ENCODE data around the gene ZDHHC14. TPM values are rescaled to one million over a fixed set of nuclear protein-coding genes. Genes with fewer than 3 reads are reported as not detected.
A peak's percentile ranks its signal among the peaks of the same experiment; 100 is the strongest.
"Not testable (repeated sequence)": the region's sequence is repeated elsewhere in the genome, so short reads cannot be mapped to it uniquely, and the experiment has no call there.

ZDHHC14 gene
- total RNA-seq, 2 donors from 2014 or later, result 2.1 to 2.2 TPM

GRCh38 chr6:157707576-157707975 is 326.6 kb downstream of the ZDHHC14 start:
- H3K4me3 Mint-ChIP-seq, result no peak overlapping the region
- H3K4me1 Mint-ChIP-seq, result no peaks in the 10 kb centered on the region
- no peaks in the 10 kb centered on the region for H3K9me3 Mint-ChIP-seq
- no peaks in the 10 kb centered on the region for H3K27me3 Mint-ChIP-seq
- H3K36me3 Mint-ChIP-seq (ENCODE audit: low read depth), result no peaks in the 10 kb centered on the region
- H3K27ac Mint-ChIP-seq, result no peak overlapping the region
- ATAC-seq (replicated peaks), result no peak

- ATAC-seq (replicated peaks), result no peak
- Mint-ChIP-seq H3K4me3 (no peak overlapping the region), H3K27ac (no peak overlapping the region), H3K36me3 (ENCODE audit: low read depth) (no peaks in the 10 kb centered on the region), H3K4me1 (no peaks in the 10 kb centered on the region), H3K9me3 (no peaks in the 10 kb centered on the region), H3K27me3 (no peaks in the 10 kb centered on the region)
Observed at GRCh38 chr6:157708239-157708638, 327.2 kb downstream of the ZDHHC14 start.

- no peaks in the 10 kb centered on the region for H3K9me3 Mint-ChIP-seq
- no peak for ATAC-seq (replicated peaks)
- no peaks in the 10 kb centered on the region for H3K36me3 Mint-ChIP-seq (ENCODE audit: low read depth)
- no peak overlapping the region for H3K27ac Mint-ChIP-seq
- H3K27me3 Mint-ChIP-seq, result no peaks in the 10 kb centered on the region
- H3K4me1 Mint-ChIP-seq, result no peaks in the 10 kb centered on the region
- H3K4me3 Mint-ChIP-seq, result no peak overlapping the region
Observed at GRCh38 chr6:157708933-157709332, 327.9 kb downstream of the ZDHHC14 start.

- no peaks in the 10 kb centered on the region for H3K9me3 Mint-ChIP-seq
Observed at GRCh38 chr6:157709555-157709954, 328.6 kb downstream of the ZDHHC14 start.

GRCh38 chr6:157710604-157711003 is 329.6 kb downstream of the ZDHHC14 start:
- no peak overlapping the region for H3K27ac Mint-ChIP-seq
- H3K36me3 Mint-ChIP-seq (ENCODE audit: low read depth), result no peaks in the 10 kb centered on the region
- no peak overlapping the region for H3K4me3 Mint-ChIP-seq
- H3K27me3 Mint-ChIP-seq, result no peaks in the 10 kb centered on the region
- no peaks in the 10 kb centered on the region for H3K4me1 Mint-ChIP-seq
- peak; percentile 14 for ATAC-seq (replicated peaks)
- H3K9me3 Mint-ChIP-seq, result no peaks in the 10 kb centered on the region

More at GRCh38 chr6:157709555-157709954, 328.6 kb downstream of the ZDHHC14 start:
- Mint-ChIP-seq H3K4me1 (no peaks in the 10 kb centered on the region), H3K27ac (no peak overlapping the region), H3K36me3 (ENCODE audit: low read depth) (no peaks in the 10 kb centered on the region), H3K27me3 (no peaks in the 10 kb centered on the region), H3K4me3 (no peak overlapping the region)
- ATAC-seq (replicated peaks), result no peak

DNA sequence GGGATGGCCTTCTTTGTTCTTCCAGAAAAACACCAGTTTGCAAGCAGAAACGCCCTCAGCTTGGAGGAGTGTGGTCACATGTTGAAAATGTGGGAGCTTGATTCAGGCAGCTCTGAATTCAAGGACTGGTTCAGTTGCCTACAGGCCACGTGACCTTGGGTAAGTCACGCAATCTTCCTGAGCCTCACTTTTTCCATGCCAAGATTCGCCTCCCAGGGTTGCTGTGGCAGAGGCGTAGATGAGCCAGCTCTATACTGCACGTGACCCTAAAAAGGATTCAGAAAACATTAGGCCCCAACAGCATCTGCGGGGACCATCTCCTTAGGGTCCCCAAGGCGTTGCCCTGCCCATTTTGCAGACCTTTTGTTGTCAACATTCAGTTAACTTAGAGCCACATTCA is 330.1 kb downstream of the ZDHHC14 start:
- Mint-ChIP-seq H3K36me3 (ENCODE audit: low read depth) (no peaks in the 10 kb centered on the region), H3K9me3 (no peaks in the 10 kb centered on the region), H3K4me3 (no peak overlapping the region), H3K4me1 (no peaks in the 10 kb centered on the region), H3K27me3 (no peaks in the 10 kb centered on the region), H3K27ac (no peak overlapping the region)
- ATAC-seq (replicated peaks), result peak; percentile 52

- no peaks in the 10 kb centered on the region for H3K4me1 Mint-ChIP-seq
Observed at GRCh38 chr6:157712585-157713295, 331.8 kb downstream of the ZDHHC14 start.

GRCh38 chr6:157713451-157714152 is 332.6 kb downstream of the ZDHHC14 start:
- Mint-ChIP-seq H3K36me3 (ENCODE audit: low read depth) (no peaks in the 10 kb centered on the region), H3K27ac (no peak overlapping the region), H3K4me1 (no peaks in the 10 kb centered on the region), H3K27me3 (no peaks in the 10 kb centered on the region), H3K4me3 (no peak overlapping the region), H3K9me3 (no peaks in the 10 kb centered on the region)
- no peak for ATAC-seq (replicated peaks)

More at GRCh38 chr6:157712585-157713295, 331.8 kb downstream of the ZDHHC14 start:
- H3K27ac Mint-ChIP-seq, result no peak overlapping the region
- H3K9me3 Mint-ChIP-seq, result no peaks in the 10 kb centered on the region
- H3K27me3 Mint-ChIP-seq, result no peaks in the 10 kb centered on the region
- H3K36me3 Mint-ChIP-seq (ENCODE audit: low read depth), result no peaks in the 10 kb centered on the region
- ATAC-seq (replicated peaks), result no peak
- no peak overlapping the region for H3K4me3 Mint-ChIP-seq

DNA sequence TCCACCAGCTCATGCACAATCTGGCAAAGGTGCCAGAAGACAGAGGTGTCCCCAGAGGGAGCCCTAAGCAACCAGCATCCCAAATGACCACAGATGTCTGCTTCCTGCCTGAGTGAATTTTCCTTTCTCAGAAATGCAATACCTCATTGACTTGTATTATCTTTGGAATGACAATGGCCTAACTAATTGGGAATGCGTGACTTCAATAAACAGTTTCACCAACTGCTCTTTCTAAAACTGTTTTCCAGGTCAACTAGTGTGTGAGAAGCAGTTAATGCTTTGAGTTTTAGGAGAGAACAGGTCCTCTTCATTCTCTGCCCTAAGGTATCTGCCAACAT is 333.1 kb downstream of the ZDHHC14 start:
- no peaks in the 10 kb centered on the region for H3K36me3 Mint-ChIP-seq (ENCODE audit: low read depth)
- no peak overlapping the region for H3K4me3 Mint-ChIP-seq
- H3K27me3 Mint-ChIP-seq, result no peaks in the 10 kb centered on the region

GRCh38 chr6:157715728-157716164 is 334.8 kb downstream of the ZDHHC14 start:
- no peaks in the 10 kb centered on the region for H3K36me3 Mint-ChIP-seq (ENCODE audit: low read depth)
- H3K27ac Mint-ChIP-seq, result no peak overlapping the region
- H3K27me3 Mint-ChIP-seq, result no peaks in the 10 kb centered on the region
- H3K9me3 Mint-ChIP-seq, result no peaks in the 10 kb centered on the region
- no peak for ATAC-seq (replicated peaks)
- H3K4me3 Mint-ChIP-seq, result no peak overlapping the region
- H3K4me1 Mint-ChIP-seq, result no peaks in the 10 kb centered on the region

More for the DNA sequence above, 333.1 kb downstream of the ZDHHC14 start:
- no peaks in the 10 kb centered on the region for H3K9me3 Mint-ChIP-seq
- ATAC-seq (replicated peaks), result no peak
- no peaks in the 10 kb centered on the region for H3K4me1 Mint-ChIP-seq
- H3K27ac Mint-ChIP-seq, result no peak overlapping the region

GRCh38 chr6:157716251-157716995 is 335.4 kb downstream of the ZDHHC14 start:
- H3K27ac Mint-ChIP-seq, result no peak overlapping the region
- ATAC-seq (replicated peaks), result no peak
- no peaks in the 10 kb centered on the region for H3K27me3 Mint-ChIP-seq
- H3K4me3 Mint-ChIP-seq, result no peak overlapping the region
- H3K4me1 Mint-ChIP-seq, result no peaks in the 10 kb centered on the region
- H3K9me3 Mint-ChIP-seq, result no peaks in the 10 kb centered on the region
- H3K36me3 Mint-ChIP-seq (ENCODE audit: low read depth), result no peaks in the 10 kb centered on the region

GRCh38 chr6:157717340-157717748 is 336.4 kb downstream of the ZDHHC14 start:
- H3K9me3 Mint-ChIP-seq, result no peaks in the 10 kb centered on the region
- H3K27ac Mint-ChIP-seq, result no peak overlapping the region
- no peak for ATAC-seq (replicated peaks)

GRCh38 chr6:157718503-157719187 is 337.7 kb downstream of the ZDHHC14 start:
- Mint-ChIP-seq H3K4me1 (no peaks in the 10 kb centered on the region), H3K27ac (no peak overlapping the region), H3K27me3 (peaks cover 4% of the 10 kb centered on the region), H3K9me3 (no peaks in the 10 kb centered on the region), H3K4me3 (no peak overlapping the region), H3K36me3 (ENCODE audit: low read depth) (no peaks in the 10 kb centered on the region)
- ATAC-seq (replicated peaks), result no peak

More at GRCh38 chr6:157717340-157717748, 336.4 kb downstream of the ZDHHC14 start:
- no peaks in the 10 kb centered on the region for H3K4me1 Mint-ChIP-seq
- no peak overlapping the region for H3K4me3 Mint-ChIP-seq
- H3K36me3 Mint-ChIP-seq (ENCODE audit: low read depth), result no peaks in the 10 kb centered on the region
- H3K27me3 Mint-ChIP-seq, result no peaks in the 10 kb centered on the region

DNA sequence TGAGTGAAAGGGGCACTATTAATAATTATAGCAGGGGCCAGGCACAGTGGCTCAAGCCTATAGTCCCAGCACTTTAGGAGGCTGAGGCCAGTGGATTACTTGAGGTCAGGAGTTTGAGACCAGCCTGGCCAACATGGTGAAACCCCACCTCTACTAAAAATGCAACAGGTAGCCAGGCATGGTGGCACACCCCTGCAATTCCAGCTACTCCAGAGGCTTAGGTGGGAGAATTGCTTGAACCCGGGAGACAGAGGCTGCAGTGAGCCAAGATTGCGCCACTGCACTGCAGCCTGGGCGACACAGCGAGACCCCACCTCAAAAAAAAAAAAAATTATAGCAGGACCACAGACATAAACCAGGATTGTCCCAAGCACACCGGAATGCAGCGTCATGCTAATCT is 340.0 kb downstream of the ZDHHC14 start:
- ATAC-seq (replicated peaks); H3K36me3 Mint-ChIP-seq (ENCODE audit: low read depth): not testable (repeated sequence)

More for the DNA sequence above, 340.0 kb downstream of the ZDHHC14 start:
- H3K4me3 Mint-ChIP-seq, H3K27ac Mint-ChIP-seq, H3K9me3 Mint-ChIP-seq, H3K4me1 Mint-ChIP-seq, H3K27me3 Mint-ChIP-seq: not testable (repeated sequence)

Data from activated T-helper 17 cell treated with anti-CD3 and anti-CD28 coated beads, Interleukin-2, amount 50 U/mL, for 72 hours (primary cell).